Measurements from ENCODE around the gene RELN.
"Not testable (repeated sequence)": the region's sequence is repeated elsewhere in the genome, so short reads cannot be mapped to it uniquely, and the experiment has no call there.

Gene RELN

GRCh38 chr7:103541026-103541425 lies 448.4 kb downstream of the RELN start:
- DNase-seq: no peak

GRCh38 chr7:103540338-103540737 lies 449.1 kb downstream of the RELN start:
- DNase-seq: no peak

GRCh38 chr7:103539875-103540274 lies 449.6 kb downstream of the RELN start:
- no peak for DNase-seq

GRCh38 chr7:103538964-103539709 lies 450.3 kb downstream of the RELN start:
- no peak for DNase-seq

GRCh38 chr7:103533761-103534160 lies 455.7 kb downstream of the RELN start:
- no peak for DNase-seq

GRCh38 chr7:103532955-103533354 lies 456.5 kb downstream of the RELN start:
- DNase-seq: no peak

- DNase-seq: no peak
Observed at GRCh38 chr7:103528152-103528551, 461.3 kb downstream of the RELN start.

GRCh38 chr7:103525937-103526336 lies 463.5 kb downstream of the RELN start:
- DNase-seq: no peak

GRCh38 chr7:103524042-103524907 lies 465.2 kb downstream of the RELN start:
- peak; percentile 1 for DNase-seq

- no peak for DNase-seq
Observed at GRCh38 chr7:103521937-103522336, 467.5 kb downstream of the RELN start.

- no peak for DNase-seq
Observed at GRCh38 chr7:103504505-103505135, 484.8 kb downstream of the RELN start.

- DNase-seq: no peak
Observed at GRCh38 chr7:103501206-103501605, 488.3 kb downstream of the RELN start.

- DNase-seq: no peak
Observed at GRCh38 chr7:103499976-103500375, 489.5 kb downstream of the RELN start.

GRCh38 chr7:103487419-103487818 lies 502.0 kb downstream of the RELN start:
- DNase-seq: no peak

- DNase-seq: not testable (repeated sequence)
Observed at GRCh38 chr7:103486873-103487272, 502.6 kb downstream of the RELN start.

- DNase-seq: no peak
Observed at GRCh38 chr7:103480771-103481170, 508.7 kb downstream of the RELN start.

- no peak for DNase-seq
Observed at GRCh38 chr7:103474956-103475355, 514.5 kb downstream of the RELN start.

- no peak for DNase-seq
Observed at GRCh38 chr7:103469095-103469948, 520.1 kb downstream of the RELN start.

GRCh38 chr7:103466814-103467213 lies 522.6 kb downstream of the RELN start:
- no peak for DNase-seq

- no peak for DNase-seq
Observed at GRCh38 chr7:103462358-103462757, 527.1 kb downstream of the RELN start.

- DNase-seq: peak; percentile 82
Observed at GRCh38 chr7:103447073-103447960, 542.1 kb downstream of the RELN start.

Data from DMS79 treated with DMSO at 0.1 percent for 48 hours (cell line).